COR-L47 (cell line): Measurements from ENCODE around the gene SAMM50.
"Not testable (repeated sequence)": the region's sequence is repeated elsewhere in the genome, so short reads cannot be mapped to it uniquely, and the experiment has no call there.

ENCODE experiments used
- DNase-seq: peaks from one replicate; lab custom pipeline; 2025; lab: John Stamatoyannopoulos, UW

The SAMM50 gene

GRCh38 chr22:44001521-44001920 lies 46.3 kb downstream of the SAMM50 start:
- DNase-seq: no peak

GRCh38 chr22:44002324-44002723 lies 47.1 kb downstream of the SAMM50 start:
- DNase-seq: no peak

GRCh38 chr22:44002997-44003396 lies 47.8 kb downstream of the SAMM50 start:
- no peak for DNase-seq

- no peak for DNase-seq
Observed at GRCh38 chr22:44003405-44004103, 48.3 kb downstream of the SAMM50 start.

- DNase-seq: no peak
Observed at GRCh38 chr22:44004104-44004460, 48.8 kb downstream of the SAMM50 start.

GRCh38 chr22:44005524-44005923 lies 50.3 kb downstream of the SAMM50 start:
- no peak for DNase-seq

- no peak for DNase-seq
Observed at GRCh38 chr22:44012162-44012561, 56.9 kb downstream of the SAMM50 start.

- DNase-seq: no peak
Observed at GRCh38 chr22:44012591-44012990, 57.3 kb downstream of the SAMM50 start.

GRCh38 chr22:44014241-44014640 lies 59.0 kb downstream of the SAMM50 start:
- no peak for DNase-seq

GRCh38 chr22:44016586-44016985 lies 61.3 kb downstream of the SAMM50 start:
- not testable (repeated sequence) for DNase-seq

- no peak for DNase-seq
Observed at GRCh38 chr22:44018594-44018993, 63.4 kb downstream of the SAMM50 start.

GRCh38 chr22:44019416-44019815 lies 64.2 kb downstream of the SAMM50 start:
- no peak for DNase-seq

- DNase-seq: no peak
Observed at GRCh38 chr22:44019846-44020245, 64.6 kb downstream of the SAMM50 start.

- no peak for DNase-seq
Observed at GRCh38 chr22:44020981-44021380, 65.7 kb downstream of the SAMM50 start.

GRCh38 chr22:44023404-44024287 lies 68.4 kb downstream of the SAMM50 start:
- DNase-seq: no peak

GRCh38 chr22:44024288-44024921 lies 69.2 kb downstream of the SAMM50 start, which contains the start of gene PARVB:
TSS of gene PARVB (plus strand) at chr22:44024302. CDS start at chr22:44024340, 38 bp downstream.
- no peak for DNase-seq

GRCh38 chr22:44025171-44026065 lies 70.2 kb downstream of the SAMM50 start:
- no peak for DNase-seq

GRCh38 chr22:44026066-44026629 lies 70.9 kb downstream of the SAMM50 start:
- no peak for DNase-seq

GRCh38 chr22:44026630-44027511 lies 71.6 kb downstream of the SAMM50 start:
- no peak for DNase-seq

GRCh38 chr22:44028091-44028490 lies 72.8 kb downstream of the SAMM50 start:
- DNase-seq: no peak
